Measurements from ENCODE around the gene MYCN. TPM values are rescaled to one million over a fixed set of nuclear protein-coding genes. Genes with fewer than 3 reads are reported as not detected.

MYCN gene
- total and polyA plus RNA-seq, 2 of the 4 experiments (the other 2 are of a cell fraction), result not detected

GRCh38 chr2:15971831-15972522 is 31.6 kb downstream of the MYCN start:
- Histone ChIP-seq H2AK9ac (replicated peaks; ENCODE audit: low read depth, low read length, poor library complexity) (no peak overlapping the region), H3K18ac (ENCODE audit: low read depth, low read length) (no peak overlapping the region), H2AK5ac (ENCODE audit: low read depth, low read length) (no peak overlapping the region), H3K9me1 (ENCODE audit: insufficient read depth, low read length) (no peaks in the 10 kb centered on the region), H3K14ac (replicated peaks; ENCODE audit: low read depth, low read length) (no peak overlapping the region), H3K9me3 (ENCODE audit: control insufficient read depth, insufficient read depth, low read length) (peaks cover 21% of the 10 kb centered on the region), H3K79me1 (ENCODE audit: low read depth in 1 of 2, low read length in 2 of 2) (no peaks in the 10 kb centered on the region), H4K5ac (ENCODE audit: low read depth, low read length) (no peak overlapping the region), H2BK15ac (ENCODE audit: low read depth, low read length) (no peak overlapping the region), H2BK5ac (ENCODE audit: low read depth, low read length, poor library complexity, severe bottlenecking) (no peak overlapping the region), H4K91ac (ENCODE audit: insufficient read depth, low read depth, low read length) (no peak overlapping the region), H3K4me3 (ENCODE audit: insufficient read depth, low read depth, low read length) (no peak overlapping the region), H2AFZ (replicated peaks; ENCODE audit: low read length, poor library complexity) (no peak overlapping the region), H4K8ac (ENCODE audit: low read depth in 2 of 2, low read length in 2 of 2) (no peak overlapping the region), H3K56ac (ENCODE audit: extremely low read depth, insufficient read depth, low read length) (no peak overlapping the region), H3K4me2 (ENCODE audit: low read depth, low read length) (no peak overlapping the region), H2BK120ac (ENCODE audit: low read depth, low read length) (no peak overlapping the region), H3K4ac (ENCODE audit: low read depth, low read length) (no peak overlapping the region), H3K4me1 (ENCODE audit: control insufficient read depth, insufficient read depth, low read length) (no peaks in the 10 kb centered on the region), H3K27me3 (ENCODE audit: control insufficient read depth, insufficient read depth, low read length) (no peaks in the 10 kb centered on the region), H3K27ac (ENCODE audit: insufficient read depth, low read length) (no peak overlapping the region), H2BK20ac (ENCODE audit: low read depth, low read length) (no peak overlapping the region), H3K36me3 (ENCODE audit: control insufficient read depth, insufficient read depth, low read length) (no peaks in the 10 kb centered on the region), H4K20me1 (ENCODE audit: insufficient read depth, low read length) (no peaks in the 10 kb centered on the region), H3K23ac (ENCODE audit: low read depth, low read length) (no peak overlapping the region), H3K9ac (ENCODE audit: low read depth, low read length) (no peak overlapping the region)
- CTCF ChIA-PET, result no interaction called here
- DNase-seq (no peak), ATAC-seq (ENCODE audit: low read depth) (no peak)
- TF ChIP-seq, protein P1, sequence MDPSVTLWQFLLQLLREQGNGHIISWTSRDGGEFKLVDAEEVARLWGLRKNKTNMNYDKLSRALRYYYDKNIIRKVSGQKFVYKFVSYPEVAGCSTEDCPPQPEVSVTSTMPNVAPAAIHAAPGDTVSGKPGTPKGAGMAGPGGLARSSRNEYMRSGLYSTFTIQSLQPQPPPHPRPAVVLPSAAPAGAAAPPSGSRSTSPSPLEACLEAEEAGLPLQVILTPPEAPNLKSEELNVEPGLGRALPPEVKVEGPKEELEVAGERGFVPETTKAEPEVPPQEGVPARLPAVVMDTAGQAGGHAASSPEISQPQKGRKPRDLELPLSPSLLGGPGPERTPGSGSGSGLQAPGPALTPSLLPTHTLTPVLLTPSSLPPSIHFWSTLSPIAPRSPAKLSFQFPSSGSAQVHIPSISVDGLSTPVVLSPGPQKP (IDR thresholded peaks at IDR 0.05; ENCODE audit: borderline replicate concordance, low read depth, low read length), result no peak
- TF ChIP-seq MAZ (IDR thresholded peaks at IDR 0.05; ENCODE audit: borderline replicate concordance, low read depth, low read length) (no peak), BHLHE40 (IDR thresholded peaks at IDR 0.05; ENCODE audit: low read depth, low read length) (no peak), CHD1 (IDR thresholded peaks at IDR 0.05; ENCODE audit: low read depth, low read length) (no peak), FOS (IDR thresholded peaks at IDR 0.05; ENCODE audit: low read depth, low read length) (no peak), POLR2A (IDR thresholded peaks at IDR 0.05; ENCODE audit: low read depth, low read length) (no peak), RCOR1 (IDR thresholded peaks at IDR 0.05; ENCODE audit: insufficient replicate concordance, low read length) (no peak), CEBPB (IDR thresholded peaks at IDR 0.05; ENCODE audit: low read depth, low read length) (no peak), NFE2L2 (IDR thresholded peaks at IDR 0.05; ENCODE audit: low read depth, low read length) (no peak), MAFK (IDR thresholded peaks at IDR 0.05; ENCODE audit: low read depth, low read length) (no peak), MXI1 (IDR thresholded peaks at IDR 0.05; ENCODE audit: borderline replicate concordance, low read depth, low read length) (no peak), RFX5 (IDR thresholded peaks at IDR 0.05; ENCODE audit: low read depth, low read length) (no peak), RAD21 (IDR thresholded peaks at IDR 0.05; ENCODE audit: low read length) (no peak), SMC3 (IDR thresholded peaks at IDR 0.05; ENCODE audit: low read depth, low read length) (no peak)
- TF ChIP-seq, protein P2, sequence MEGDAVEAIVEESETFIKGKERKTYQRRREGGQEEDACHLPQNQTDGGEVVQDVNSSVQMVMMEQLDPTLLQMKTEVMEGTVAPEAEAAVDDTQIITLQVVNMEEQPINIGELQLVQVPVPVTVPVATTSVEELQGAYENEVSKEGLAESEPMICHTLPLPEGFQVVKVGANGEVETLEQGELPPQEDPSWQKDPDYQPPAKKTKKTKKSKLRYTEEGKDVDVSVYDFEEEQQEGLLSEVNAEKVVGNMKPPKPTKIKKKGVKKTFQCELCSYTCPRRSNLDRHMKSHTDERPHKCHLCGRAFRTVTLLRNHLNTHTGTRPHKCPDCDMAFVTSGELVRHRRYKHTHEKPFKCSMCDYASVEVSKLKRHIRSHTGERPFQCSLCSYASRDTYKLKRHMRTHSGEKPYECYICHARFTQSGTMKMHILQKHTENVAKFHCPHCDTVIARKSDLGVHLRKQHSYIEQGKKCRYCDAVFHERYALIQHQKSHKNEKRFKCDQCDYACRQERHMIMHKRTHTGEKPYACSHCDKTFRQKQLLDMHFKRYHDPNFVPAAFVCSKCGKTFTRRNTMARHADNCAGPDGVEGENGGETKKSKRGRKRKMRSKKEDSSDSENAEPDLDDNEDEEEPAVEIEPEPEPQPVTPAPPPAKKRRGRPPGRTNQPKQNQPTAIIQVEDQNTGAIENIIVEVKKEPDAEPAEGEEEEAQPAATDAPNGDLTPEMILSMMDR (conservative IDR thresholded peaks at IDR 0.05; ENCODE audit: low read depth, low read length), result no peak
- POLR2A ChIA-PET (ENCODE audit: unreplicated experiment), result no interaction called here
- dilution Hi-C loops (cut with HindIII; ENCODE audit: low sequenced_read_pairs, unreplicated experiment) (no loop called here), intact Hi-C loops (cut with micrococcal nuclease) (no loop called here), in situ Hi-C loops (cut with MboI; ENCODE audit: low sequenced_read_pairs) (no loop called here)
- no CpG with 5 or more reads among the region's 7 CpGs for WGBS, 2 experiments (ENCODE audit: extremely low coverage in 2 of 2, insufficient read length in 1 of 2)
- BruUV-seq (replicated peaks), result no TSS peak
